Liver (tissue), 3 donors: ENCODE results near the gene WFDC10A.

Experiments
- GABPA ChIP-seq, 2 donors: IDR thresholded peaks in 1 of 2; conservative IDR thresholded peaks in 1 of 2; 2 replicates each; pipeline ENCODE4 v1.6.1; 2016; ENCODE audit warnings: antibody characterized with exemption in 2 of 2, mild to moderate bottlenecking in 1 of 2, moderate library complexity in 1 of 2
- HNF4A ChIP-seq, 2 donors: conservative IDR thresholded peaks; 2 replicates each; pipeline ENCODE4 v1.6.1; 2016; ENCODE audit warnings: antibody characterized with exemption in 2 of 2, mild to moderate bottlenecking in 2 of 2
- JUND ChIP-seq, 2 donors: IDR thresholded peaks; 2 replicates each; pipeline ENCODE4 v1.6.1; 2016; ENCODE audit warnings: antibody characterized with exemption in 2 of 2
- NR2F2 ChIP-seq: IDR thresholded peaks from 2 replicates; pipeline ENCODE4 v1.6.1; 2016; ENCODE audit warnings: antibody characterized with exemption
- RAD21 ChIP-seq, 2 donors: IDR thresholded peaks; 2 replicates each; pipeline ENCODE4 v1.6.1; 2016; ENCODE audit warnings: antibody characterized with exemption in 2 of 2, mild to moderate bottlenecking in 2 of 2
- RXRA ChIP-seq, 2 donors: IDR thresholded peaks; 2 replicates each; pipeline ENCODE4 v1.6.1; 2017 to 2018; ENCODE audit warnings: antibody characterized with exemption in 2 of 2, mild to moderate bottlenecking in 1 of 2
- SP1 ChIP-seq: IDR thresholded peaks from 2 replicates; pipeline ENCODE4 v1.6.1; 2018; ENCODE audit warnings: antibody characterized with exemption, mild to moderate bottlenecking
- TAF1 ChIP-seq: conservative IDR thresholded peaks from 2 replicates; pipeline ENCODE4 v1.6.1; 2016; ENCODE audit warnings: antibody characterized with exemption, mild to moderate bottlenecking
- YY1 ChIP-seq: IDR thresholded peaks from 2 replicates; pipeline ENCODE4 v1.6.1; 2016; ENCODE audit warnings: antibody characterized with exemption, mild to moderate bottlenecking
- TF ChIP-seq, protein P1 (sequence below): IDR thresholded peaks from 2 replicates; pipeline ENCODE4 v1.6.1; 2016; ENCODE audit warnings: antibody characterized with exemption
- TF ChIP-seq, protein P2 (sequence below): IDR thresholded peaks from 2 replicates; pipeline ENCODE4 v1.6.1; 2016; ENCODE audit warnings: antibody characterized with exemption
- TF ChIP-seq, protein P3 (sequence below): fragments of 150-350 bp; IDR thresholded peaks from 2 replicates; pipeline ENCODE4 v1.5.1; 2017; ENCODE audit warnings: improper control_type of control experiment, low read depth, low read length; ENCODE audit not compliant: missing input control
- TF ChIP-seq, protein P4 (sequence below): IDR thresholded peaks from 2 replicates; pipeline ENCODE4 v1.6.1; 2016; ENCODE audit warnings: antibody characterized with exemption
- TF ChIP-seq, protein P5 (sequence below): IDR thresholded peaks from 2 replicates; pipeline ENCODE4 v1.6.1; 2016; ENCODE audit warnings: antibody characterized with exemption, mild to moderate bottlenecking
- donor health status: healthy.
- donor health status: healthy.

DNA sequence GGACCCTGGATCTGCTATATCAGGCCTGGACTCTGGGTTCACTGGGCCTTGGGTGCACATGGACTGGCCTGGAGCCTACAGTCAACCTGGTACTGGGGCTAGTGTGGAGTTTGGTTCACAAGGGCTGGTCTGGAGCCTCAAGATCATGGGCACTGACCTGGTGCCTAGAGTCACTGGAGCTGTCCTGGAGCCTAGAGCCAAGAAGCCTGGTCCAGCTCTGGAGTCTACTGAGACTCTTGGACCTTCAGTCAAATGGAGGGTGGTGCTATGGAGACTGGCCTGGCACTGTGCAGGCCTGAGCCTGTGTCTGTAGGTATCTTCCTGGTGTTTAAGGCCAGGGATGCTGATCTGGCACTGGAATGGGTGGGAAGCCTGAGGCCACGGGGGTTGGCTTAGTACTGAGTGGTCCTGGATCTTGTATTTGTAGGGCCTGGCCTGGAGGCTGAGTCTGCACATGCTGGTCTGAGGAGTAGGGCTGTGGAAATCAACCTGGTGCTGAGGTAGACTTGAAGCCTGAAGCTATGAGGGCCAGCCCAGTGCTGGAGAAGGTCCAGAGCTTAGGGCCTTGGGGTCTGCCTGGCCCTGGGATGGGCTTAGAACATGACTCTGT, 18.0 kb downstream of the WFDC10A start:
- TF ChIP-seq TAF1 (no peak), JUND (IDR thresholded peaks at IDR 0.05) (no peak), RXRA (IDR thresholded peaks at IDR 0.05) (no peak), RAD21 (IDR thresholded peaks at IDR 0.05) (no peak), NR2F2 (no peak), YY1 (no peak), SP1 (no peak), GABPA (IDR thresholded peaks at IDR 0.05 in 1 of 2, conservative IDR thresholded peaks at IDR 0.05 in 1 of 2) (no peak), HNF4A (conservative IDR thresholded peaks at IDR 0.05) (no peak)
- TF ChIP-seq, protein P1, sequence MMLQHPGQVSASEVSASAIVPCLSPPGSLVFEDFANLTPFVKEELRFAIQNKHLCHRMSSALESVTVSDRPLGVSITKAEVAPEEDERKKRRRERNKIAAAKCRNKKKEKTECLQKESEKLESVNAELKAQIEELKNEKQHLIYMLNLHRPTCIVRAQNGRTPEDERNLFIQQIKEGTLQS: no peak
- TF ChIP-seq, protein P2, sequence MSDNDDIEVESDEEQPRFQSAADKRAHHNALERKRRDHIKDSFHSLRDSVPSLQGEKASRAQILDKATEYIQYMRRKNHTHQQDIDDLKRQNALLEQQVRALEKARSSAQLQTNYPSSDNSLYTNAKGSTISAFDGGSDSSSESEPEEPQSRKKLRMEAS: no peak
- TF ChIP-seq, protein P3, sequence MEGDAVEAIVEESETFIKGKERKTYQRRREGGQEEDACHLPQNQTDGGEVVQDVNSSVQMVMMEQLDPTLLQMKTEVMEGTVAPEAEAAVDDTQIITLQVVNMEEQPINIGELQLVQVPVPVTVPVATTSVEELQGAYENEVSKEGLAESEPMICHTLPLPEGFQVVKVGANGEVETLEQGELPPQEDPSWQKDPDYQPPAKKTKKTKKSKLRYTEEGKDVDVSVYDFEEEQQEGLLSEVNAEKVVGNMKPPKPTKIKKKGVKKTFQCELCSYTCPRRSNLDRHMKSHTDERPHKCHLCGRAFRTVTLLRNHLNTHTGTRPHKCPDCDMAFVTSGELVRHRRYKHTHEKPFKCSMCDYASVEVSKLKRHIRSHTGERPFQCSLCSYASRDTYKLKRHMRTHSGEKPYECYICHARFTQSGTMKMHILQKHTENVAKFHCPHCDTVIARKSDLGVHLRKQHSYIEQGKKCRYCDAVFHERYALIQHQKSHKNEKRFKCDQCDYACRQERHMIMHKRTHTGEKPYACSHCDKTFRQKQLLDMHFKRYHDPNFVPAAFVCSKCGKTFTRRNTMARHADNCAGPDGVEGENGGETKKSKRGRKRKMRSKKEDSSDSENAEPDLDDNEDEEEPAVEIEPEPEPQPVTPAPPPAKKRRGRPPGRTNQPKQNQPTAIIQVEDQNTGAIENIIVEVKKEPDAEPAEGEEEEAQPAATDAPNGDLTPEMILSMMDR: no peak
- TF ChIP-seq, protein P4, sequence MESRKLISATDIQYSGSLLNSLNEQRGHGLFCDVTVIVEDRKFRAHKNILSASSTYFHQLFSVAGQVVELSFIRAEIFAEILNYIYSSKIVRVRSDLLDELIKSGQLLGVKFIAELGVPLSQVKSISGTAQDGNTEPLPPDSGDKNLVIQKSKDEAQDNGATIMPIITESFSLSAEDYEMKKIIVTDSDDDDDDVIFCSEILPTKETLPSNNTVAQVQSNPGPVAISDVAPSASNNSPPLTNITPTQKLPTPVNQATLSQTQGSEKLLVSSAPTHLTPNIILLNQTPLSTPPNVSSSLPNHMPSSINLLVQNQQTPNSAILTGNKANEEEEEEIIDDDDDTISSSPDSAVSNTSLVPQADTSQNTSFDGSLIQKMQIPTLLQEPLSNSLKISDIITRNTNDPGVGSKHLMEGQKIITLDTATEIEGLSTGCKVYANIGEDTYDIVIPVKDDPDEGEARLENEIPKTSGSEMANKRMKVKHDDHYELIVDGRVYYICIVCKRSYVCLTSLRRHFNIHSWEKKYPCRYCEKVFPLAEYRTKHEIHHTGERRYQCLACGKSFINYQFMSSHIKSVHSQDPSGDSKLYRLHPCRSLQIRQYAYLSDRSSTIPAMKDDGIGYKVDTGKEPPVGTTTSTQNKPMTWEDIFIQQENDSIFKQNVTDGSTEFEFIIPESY: no peak
- TF ChIP-seq, protein P5, sequence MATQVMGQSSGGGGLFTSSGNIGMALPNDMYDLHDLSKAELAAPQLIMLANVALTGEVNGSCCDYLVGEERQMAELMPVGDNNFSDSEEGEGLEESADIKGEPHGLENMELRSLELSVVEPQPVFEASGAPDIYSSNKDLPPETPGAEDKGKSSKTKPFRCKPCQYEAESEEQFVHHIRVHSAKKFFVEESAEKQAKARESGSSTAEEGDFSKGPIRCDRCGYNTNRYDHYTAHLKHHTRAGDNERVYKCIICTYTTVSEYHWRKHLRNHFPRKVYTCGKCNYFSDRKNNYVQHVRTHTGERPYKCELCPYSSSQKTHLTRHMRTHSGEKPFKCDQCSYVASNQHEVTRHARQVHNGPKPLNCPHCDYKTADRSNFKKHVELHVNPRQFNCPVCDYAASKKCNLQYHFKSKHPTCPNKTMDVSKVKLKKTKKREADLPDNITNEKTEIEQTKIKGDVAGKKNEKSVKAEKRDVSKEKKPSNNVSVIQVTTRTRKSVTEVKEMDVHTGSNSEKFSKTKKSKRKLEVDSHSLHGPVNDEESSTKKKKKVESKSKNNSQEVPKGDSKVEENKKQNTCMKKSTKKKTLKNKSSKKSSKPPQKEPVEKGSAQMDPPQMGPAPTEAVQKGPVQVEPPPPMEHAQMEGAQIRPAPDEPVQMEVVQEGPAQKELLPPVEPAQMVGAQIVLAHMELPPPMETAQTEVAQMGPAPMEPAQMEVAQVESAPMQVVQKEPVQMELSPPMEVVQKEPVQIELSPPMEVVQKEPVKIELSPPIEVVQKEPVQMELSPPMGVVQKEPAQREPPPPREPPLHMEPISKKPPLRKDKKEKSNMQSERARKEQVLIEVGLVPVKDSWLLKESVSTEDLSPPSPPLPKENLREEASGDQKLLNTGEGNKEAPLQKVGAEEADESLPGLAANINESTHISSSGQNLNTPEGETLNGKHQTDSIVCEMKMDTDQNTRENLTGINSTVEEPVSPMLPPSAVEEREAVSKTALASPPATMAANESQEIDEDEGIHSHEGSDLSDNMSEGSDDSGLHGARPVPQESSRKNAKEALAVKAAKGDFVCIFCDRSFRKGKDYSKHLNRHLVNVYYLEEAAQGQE: no peak
